Inflammatory macrophage treated with lipopolysaccharide for 4 hours (primary cell): ENCODE data around the gene OBSCN.

Source experiments
- DNase-seq: peaks from one replicate; pipeline ENCODE4 v3.0.0-alpha.2; 2020

The OBSCN gene

DNA sequence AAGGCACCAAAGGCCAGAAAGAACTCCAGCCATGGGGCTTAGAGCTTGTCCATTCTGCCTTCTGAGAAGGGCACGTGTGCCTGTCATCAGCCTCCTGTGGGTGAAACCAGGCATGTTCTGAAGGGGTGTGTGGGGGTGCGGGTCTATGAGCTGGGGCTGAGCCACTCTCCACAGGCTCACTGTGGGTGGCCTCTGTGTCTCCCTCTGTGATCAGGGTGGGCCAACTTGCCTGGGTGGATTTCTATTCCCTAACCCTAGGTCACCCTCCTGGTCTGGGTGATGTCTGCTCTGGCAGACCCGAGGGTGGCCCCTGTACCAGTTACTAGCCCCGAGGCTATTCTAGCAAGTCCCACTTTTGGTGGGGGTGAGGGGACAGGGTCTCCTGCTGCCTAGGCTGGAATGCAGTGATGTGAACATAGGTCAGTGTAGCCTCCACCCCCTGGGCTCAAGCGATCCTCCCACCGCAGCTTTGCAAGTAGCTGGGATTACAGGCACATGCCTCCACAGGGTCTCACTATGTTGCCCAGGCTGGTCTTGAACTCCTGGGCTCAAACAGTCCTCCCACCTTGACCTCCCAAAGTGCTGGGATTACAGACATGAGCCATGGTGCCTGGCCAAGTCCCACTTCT is 104.4 kb downstream of the OBSCN start:
- DNase-seq: no peak

DNA sequence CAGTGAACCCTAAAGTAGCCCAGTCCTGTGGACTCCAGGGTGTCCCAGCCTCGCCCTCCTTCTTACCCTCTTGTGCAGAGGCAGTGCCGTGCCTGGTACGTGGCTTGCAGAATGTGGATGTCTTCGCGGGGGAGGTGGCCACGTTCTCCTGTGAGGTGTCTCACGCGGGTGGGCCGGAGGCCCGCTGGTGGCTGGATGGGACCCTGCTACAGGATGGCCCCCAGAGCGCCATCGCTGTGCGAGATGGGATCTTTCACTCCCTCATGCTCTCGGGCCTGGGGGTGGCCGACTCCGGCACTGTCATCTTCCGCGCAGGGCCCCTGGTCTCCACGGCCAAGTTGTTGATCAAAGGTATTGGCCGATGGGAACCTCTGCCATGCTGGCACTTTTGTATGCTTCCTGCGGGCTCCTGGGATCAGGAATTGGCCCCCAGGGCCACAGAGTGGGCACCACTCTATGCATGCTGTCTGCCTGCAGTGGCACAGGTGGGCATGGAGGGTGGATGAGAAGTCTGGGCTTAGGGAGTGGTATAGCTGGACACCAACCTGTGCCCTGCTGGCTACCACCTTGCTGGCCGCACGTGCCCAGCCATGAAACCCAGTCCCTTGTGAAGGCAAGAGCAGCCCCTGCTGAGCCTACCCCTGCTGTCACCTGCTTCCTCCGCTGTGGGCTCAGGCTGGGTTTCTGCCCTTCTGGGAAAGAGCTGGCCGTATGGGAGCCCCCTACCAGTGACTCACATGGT is 105.9 kb downstream of the OBSCN start:
- DNase-seq: no peak

- DNase-seq: no peak
Observed at GRCh38 chr1:228314315-228314657, 106.4 kb downstream of the OBSCN start.

DNA sequence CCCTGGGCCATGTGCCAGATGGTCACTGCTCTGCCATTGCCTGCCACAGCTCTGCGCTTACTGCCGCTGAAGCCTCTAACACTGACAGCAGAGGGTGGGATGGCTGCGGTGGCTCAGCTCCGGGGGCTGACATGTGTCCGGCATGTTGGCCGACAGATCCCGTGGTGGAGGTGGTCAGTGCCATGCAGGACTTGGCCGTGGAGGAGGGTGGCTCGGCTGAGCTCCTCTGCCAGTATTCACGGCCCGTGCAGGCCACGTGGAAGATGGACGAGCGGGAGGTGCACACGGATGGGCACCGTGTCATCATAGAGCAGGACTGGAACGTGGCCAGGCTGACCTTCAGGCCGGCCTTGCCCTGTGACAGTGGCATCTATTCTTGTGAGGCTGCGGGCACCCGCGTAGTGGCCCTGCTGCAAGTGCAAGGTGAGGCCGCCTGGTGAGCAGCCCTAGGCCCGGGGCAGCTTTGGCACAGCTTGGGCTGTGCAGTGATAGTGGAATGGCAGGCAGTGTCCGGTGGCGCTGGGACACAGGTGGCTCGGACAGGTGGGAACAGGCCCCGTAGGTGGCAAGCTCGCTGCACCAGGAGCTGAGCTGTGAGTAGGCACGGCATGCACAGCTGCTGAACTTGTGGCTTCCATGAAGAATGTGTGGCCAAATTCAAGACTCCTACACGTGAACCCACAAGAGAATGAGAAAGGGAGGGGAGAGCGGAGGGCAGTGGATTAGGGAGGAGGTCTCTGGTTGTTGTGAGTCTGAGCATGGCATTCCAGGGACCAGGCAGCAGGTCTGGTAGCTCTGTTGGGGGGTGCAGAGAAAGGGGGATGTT is 107.0 kb downstream of the OBSCN start:
- no peak for DNase-seq

- no peak for DNase-seq
Observed at GRCh38 chr1:228315484-228315944, 107.7 kb downstream of the OBSCN start.

- DNase-seq: no peak
Observed at GRCh38 chr1:228315945-228316588, 108.2 kb downstream of the OBSCN start.

DNA sequence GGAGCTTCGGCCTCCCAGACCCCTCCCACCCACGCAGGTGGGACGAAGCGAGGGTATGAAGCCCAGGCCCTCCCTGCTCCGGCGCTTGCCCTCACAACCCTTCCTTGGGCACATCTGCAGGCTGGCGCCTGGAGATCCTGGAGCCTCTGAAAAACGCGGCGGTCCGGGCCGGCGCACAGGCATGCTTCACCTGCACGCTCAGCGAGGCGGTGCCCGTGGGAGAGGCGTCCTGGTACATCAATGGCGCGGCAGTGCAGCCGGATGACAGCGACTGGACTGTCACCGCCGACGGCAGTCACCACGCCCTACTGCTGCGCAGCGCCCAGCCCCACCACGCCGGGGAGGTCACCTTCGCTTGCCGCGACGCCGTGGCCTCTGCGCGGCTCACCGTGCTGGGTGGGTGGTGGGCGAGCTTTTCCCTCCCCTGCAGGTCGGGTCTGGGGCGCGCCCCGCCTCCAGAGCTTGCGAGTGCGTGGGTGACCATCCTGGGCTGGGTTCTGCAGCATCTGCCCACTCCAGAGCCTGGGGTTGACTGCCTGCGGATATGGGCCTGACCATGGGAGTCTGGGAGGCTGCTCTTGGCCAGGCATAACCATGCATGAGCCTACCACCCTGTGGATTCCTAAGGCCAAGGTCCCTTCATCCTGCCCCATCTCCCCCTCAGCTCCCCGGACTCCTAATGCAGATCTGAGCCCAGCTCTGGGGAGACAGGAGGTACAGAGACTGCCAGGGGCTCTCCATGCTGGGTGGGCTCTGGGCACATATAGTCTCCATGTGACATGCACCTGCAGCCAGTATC is 108.9 kb downstream of the OBSCN start:
- DNase-seq: no peak

DNA sequence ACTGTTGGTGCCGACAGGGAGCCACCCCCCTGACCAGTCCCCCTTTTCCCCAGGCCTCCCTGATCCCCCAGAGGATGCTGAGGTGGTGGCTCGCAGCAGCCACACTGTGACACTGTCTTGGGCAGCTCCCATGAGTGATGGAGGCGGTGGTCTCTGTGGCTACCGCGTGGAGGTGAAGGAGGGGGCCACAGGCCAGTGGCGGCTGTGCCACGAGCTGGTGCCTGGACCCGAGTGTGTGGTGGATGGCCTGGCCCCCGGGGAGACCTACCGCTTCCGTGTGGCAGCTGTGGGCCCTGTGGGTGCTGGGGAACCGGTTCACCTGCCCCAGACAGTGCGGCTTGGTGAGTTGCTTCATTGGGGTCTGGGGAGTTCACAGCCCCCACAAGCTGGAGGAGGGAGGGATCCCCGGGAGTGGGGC is 109.6 kb downstream of the OBSCN start:
- no peak for DNase-seq

GRCh38 chr1:228317891-228318810 is 110.3 kb downstream of the OBSCN start:
- DNase-seq: no peak

DNA sequence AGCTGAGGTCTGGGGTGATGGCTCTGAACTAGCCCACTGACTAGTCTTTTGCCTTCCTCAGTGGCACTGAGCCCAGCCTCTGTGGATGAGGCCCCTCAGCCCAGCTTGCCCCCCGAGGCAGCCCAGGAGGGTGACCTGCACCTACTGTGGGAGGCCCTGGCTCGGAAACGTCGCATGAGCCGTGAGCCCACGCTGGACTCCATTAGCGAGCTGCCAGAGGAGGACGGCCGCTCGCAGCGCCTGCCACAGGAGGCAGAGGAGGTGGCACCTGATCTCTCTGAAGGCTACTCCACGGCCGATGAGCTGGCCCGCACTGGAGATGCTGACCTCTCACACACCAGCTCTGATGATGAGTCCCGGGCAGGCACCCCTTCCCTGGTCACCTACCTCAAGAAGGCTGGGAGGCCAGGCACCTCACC is 111.0 kb downstream of the OBSCN start:
- no peak for DNase-seq

DNA sequence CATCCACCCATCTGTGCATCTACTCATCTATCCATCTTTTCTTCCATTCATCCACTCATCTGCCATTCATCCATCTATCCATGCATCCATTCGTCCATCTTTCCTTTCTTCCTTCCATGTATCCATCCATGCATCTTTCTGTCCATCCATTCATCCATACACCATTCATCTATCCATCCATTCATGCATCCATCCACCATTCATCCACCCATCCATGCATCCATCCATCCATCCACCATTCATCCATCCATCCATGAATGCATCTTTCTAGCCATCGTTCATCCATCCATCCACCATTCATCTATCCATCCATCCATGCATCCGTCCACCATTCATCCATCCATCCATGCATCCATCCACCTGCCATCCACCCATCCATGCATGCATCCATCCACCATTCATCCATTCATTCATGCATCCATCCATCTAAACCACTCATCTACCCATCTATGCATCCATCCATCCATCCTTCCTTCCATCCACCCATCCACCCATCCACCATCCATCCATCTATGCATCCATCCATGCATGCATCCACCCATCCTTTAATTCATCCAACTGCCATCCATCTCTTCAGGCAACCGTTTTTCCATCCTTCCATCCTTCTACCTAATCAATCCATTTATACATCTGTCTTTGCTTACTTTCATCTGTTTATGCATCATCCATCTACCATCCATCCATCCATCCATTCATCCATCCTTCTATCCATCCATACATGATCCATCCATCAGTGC is 111.7 kb downstream of the OBSCN start:
- no peak for DNase-seq

DNA sequence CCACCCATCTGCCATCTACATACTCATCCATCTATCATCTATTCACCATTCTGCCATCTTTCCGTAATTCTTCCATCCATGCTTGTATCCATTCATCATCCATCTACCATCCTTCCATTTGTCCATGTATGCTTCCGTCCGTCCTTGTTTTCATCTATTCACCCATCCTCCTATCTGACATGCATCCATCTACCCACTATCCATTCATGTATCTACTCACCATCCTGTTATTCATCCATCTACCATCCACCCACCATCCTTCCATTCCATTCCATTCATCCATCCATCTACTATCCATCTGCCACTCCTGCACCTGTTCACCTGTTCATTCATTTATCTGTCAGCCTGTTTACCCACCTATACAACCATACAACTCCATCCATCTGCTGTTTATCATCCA is 112.5 kb downstream of the OBSCN start:
- no peak for DNase-seq

- no peak for DNase-seq
Observed at GRCh38 chr1:228321435-228321834, 113.6 kb downstream of the OBSCN start.

- DNase-seq: no peak
Observed at GRCh38 chr1:228321895-228322294, 114.1 kb downstream of the OBSCN start.

DNA sequence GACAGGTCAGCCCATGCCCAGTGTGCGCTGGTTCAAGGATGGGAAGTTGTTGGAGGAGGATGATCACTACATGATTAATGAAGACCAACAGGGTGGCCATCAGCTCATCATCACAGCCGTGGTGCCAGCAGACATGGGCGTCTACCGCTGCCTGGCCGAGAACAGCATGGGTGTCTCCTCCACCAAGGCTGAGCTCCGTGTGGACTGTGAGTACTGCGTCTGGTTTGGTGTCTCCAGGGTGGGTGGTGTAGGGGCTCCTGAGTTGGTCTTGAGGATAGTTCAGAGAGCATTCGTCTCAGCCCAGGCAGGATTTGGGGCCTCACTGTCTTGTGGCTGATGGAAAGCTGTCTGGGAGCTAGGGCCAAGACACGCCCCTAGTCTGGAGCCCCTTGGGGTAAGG is 115.6 kb downstream of the OBSCN start:
- DNase-seq: no peak

- DNase-seq: no peak
Observed at GRCh38 chr1:228325267-228325666, 117.4 kb downstream of the OBSCN start.

DNA sequence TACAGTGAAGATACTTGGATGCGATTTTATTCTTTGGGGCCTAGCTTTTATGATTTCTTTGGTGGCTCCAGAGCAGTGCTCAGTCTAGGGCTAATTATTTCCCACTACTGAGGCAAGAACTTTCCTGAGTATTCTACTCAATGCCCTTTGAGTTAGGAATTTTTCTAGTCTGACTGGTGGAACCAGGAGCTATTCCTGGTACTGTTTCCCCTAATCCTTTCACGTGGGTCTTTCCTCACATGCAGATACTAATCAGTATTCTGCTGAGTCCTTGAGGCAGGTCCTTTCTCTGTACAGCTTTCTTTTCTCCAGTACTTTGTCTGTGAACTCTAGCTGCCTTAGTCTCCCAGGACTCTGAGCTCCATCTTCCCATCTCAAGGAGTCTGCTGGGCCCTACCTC is 122.0 kb downstream of the OBSCN start:
- DNase-seq: no peak

DNA sequence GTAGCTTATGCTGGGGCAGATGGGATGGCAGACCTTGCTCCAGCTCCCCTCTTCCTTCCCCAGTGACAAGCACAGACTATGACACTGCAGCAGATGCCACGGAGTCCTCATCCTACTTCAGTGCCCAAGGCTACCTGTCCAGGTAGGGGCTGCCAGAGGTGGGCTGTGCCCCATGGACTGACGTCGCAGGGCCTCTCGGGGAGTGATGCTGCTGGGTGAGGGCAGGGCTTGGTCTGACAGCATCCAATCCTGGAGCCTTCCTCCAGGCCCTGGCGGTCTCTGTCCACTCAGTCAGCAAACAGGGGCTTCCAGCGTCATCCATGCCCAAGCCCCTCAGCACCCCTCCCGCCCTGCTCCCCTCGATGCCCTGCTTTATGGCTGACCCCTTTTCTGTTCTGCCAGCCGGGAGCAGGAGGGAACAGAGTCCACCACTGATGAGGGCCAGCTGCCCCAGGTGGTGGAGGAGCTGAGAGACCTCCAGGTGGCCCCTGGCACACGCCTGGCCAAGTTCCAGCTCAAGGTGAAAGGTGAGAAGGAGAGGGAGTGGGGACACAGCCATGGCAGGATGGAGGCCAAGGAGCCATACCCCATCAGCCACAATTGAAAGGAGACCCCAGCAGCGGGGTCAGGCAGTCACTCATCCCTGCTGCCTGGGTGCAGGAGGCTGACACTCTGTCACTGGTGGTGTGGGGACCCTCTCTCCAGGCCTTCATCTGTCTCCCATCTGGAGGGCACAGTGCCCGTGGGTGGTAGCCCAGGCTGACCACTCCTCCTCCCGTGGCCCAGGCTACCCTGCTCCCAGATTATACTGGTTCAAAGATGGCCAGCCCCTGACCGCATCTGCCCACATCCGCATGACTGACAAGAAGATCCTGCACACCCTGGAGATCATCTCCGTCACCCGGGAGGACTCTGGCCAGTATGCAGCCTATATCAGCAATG is 125.2 kb downstream of the OBSCN start:
- DNase-seq: no peak

DNA sequence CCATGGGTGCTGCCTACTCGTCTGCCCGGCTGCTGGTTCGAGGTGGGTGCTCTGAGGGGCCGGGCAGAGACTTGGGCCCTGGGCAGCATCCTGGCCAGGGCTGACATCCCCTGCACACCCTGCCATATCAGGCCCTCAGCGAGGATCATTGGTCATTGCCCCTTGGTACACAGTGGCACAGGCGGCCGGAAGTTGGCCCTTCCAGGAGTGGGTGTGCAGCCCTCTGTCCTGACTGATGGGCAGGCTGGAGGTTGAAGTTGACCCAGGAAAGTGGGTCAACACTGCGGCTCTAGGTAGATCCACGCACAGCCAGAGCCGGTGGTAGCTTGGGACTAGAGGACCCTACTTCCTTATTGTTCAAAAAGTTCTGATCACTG is 125.9 kb downstream of the OBSCN start:
- DNase-seq: no peak
